GM18519 (cell line): ENCODE data around the gene GFOD1.
A peak's percentile ranks its signal among the peaks of the same experiment; 100 is the strongest.

Experiments used
- ATAC-seq: cut with Tn5 transposase; IDR thresholded peaks from one replicate; pipeline ENCODE4 v1.9.1; 2021; ENCODE audit warnings: mild to moderate bottlenecking, moderate library complexity; ENCODE audit not compliant: unreplicated experiment, low FRiP score

The GFOD1 gene, protein sequence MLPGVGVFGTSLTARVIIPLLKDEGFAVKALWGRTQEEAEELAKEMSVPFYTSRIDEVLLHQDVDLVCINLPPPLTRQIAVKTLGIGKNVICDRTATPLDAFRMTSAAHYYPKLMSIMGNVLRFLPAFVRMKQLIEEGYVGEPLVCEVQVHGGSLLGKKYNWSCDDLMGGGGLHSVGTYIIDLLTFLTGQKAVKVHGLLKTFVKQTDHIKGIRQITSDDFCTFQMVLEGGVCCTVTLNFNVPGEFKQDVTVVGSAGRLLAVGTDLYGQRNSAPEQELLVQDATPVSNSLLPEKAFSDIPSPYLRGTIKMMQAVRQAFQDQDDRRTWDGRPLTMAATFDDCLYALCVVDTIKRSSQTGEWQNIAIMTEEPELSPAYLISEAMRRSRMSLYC

DNA sequence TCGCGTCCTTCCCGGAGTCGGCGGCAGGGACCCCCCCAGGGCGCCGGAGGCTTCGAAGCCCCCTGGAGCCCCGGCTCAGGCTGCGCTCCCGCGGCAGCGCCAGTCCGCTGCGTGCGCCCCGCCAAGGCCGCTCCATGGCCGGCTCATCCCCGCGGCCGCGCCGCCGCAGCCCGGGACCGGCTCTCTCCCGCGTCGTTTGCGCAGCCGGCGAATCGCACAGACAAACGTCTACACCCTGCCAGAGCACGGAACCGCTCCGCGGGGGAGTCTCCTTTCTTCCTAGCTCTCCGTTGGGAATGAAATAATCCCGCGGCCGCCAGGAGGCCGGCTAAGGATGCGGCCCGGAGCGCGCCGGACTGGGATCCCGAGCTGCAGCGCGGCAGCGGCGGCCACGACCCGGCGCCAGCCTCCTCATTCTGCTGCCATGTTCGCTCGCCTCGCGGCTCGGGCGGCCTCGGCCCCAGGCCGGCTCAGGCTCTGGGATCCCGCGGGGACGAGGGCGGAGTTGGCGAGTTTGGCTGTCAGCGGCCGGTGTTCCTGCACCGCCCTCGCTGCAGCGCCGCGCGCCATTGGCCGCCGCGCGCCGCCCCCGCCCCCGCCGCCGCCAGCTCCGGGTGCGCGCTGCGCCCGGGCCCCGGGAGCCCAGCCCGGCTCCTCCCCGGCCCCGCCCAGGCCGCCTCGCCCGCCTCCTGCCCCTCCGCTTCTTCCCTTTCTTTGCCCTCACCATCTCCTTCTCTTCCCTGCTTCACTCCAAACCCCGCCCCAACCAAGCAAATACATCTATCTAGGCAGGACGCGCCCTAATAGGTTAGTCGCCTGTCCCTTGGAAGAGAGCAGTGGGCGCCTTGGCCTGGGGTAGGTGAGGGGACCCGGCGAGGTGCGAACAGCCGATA lies at the start of gene GFOD1:
TSS of gene GFOD1 (minus strand) at position 479 of the 893 bp plus-strand sequence. CDS start 710 bp downstream, outside the sequence.
- ATAC-seq, result peak; percentile 74

DNA sequence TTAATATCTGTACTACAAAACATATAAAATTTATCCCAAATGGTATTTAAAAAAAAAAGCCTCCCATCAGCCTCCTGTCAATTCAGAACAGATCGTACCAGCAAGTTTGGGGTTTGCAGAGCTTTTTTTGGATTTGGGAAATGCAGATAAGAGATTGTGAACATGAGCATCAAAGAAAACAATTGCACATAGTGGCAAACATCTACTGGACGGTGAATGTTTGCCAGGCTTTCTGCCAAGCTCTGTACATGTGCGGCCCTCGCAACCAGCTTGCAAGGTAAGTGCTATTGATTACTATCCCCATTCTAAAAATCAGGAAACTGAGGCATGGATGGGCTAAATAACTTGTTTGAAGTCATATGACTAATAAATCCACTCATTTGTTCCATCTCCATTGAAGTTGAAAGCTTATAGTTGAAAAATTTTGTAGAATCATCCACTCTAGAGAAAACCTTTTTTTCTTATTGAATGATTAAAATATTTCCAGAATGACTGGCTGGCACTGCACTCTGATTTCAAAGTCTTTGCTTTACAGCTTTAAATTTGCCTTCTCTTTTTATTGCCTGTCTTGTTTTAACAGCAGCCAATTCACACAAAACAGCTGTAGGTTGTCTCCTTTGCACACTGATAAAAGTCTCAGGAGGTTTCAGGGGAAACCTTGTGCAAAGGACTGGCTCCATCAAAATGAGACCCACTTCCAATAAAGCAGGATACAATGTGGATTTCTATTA lies 49.6 kb upstream of the GFOD1 start:
- no peak for ATAC-seq

DNA sequence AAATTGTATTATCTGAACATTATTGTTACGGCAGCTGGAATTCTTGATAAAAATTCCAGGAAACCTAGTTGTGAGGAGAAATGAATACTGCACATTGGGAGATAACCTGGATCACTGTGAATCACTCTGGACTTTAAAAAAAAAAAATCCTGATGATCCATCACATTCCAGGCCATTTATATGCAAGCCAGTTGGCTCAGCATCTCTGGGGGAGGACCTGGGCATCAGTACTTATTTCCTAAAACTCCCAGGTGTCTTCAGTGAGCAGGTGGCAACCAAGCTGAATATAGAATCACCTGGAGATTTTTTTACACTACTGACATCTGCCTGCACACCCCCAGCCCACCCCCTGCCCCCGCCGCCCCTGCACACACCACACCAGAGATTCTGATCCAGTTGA lies 47.9 kb upstream of the GFOD1 start:
- ATAC-seq, result no peak

DNA sequence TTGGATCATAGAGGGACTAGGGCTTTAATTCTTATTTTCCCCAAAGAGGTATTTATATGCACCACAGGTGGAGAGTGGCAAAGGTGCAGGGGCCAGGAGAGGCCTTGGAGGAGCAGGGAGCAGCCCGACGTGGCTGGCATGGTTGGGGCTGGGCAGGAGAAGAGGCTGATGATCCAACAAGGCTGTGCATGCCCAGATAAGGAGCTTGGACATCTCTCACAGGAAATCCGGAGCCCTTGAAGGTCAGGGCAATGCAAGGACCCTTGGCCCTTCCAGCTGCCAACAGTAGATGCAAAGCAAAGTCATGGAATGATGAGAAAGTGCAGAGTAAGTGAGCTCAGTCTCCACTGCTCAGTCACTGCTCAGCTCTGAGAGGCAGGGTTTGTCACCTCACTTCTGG lies 47.1 kb upstream of the GFOD1 start:
- ATAC-seq, result no peak

DNA sequence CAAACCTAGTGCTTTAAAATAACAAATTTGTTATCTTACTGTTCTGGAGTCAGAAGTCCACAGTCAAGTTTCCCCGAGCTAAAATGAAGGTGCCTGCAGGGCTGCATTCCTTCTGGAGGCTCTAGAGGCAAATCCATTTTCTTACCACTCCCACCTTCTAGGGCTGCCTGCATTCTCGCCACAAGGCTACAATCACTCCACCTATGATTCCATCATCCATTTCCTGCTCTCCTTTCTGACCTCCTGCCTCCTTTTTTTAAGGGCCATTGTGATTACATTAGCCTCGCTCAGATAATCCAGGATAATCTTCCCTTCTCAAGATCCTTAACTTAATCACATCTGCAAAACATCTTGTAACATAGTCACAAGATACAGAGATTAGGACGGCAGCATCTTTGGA lies 44.6 kb upstream of the GFOD1 start:
- no peak for ATAC-seq

DNA sequence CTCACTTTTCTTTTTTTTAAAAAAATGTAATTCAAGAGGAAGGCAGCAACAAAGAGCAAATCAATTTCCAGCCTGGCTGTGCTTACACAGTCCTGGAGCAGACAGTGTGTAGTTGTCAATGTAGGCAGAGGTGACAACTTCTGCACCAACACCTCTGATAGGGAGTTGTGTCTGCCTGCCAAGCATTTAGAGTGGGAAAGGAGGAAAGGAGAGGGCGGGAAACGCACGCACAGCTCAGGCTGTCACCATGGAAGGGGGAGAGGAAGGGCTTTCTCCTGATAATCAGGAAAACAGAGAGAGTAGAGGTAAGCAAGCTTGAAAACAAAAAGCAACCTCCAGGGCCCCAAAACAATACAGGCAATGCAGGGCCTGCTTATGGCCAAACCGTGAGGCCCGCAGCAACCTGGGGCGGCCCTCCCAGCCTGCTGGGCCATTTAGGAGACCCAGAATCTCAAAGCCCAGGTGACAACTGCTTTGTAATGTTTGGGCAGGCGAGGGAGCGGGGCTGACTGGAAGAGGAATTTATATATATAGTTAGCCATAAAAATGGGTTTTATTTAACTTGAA lies 41.5 kb upstream of the GFOD1 start:
- no peak for ATAC-seq

DNA sequence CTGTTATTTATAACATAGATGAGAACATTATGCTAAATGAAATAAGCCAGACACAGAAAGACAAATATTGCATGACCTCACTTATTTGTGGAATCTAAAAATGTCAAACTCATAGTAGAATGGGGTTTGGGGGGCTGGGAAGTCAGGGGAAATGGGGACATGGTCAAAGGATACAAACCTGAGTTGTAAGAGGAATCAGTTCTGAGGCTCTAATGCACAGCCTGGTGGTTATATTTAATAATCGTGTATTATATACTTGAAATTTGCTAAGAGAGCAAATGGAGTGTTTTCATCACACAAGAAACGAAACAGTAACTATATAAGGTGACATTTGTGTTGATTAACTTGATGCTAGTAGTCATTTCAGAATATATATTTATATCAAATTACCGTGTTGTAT lies 40.8 kb upstream of the GFOD1 start:
- ATAC-seq, result no peak

DNA sequence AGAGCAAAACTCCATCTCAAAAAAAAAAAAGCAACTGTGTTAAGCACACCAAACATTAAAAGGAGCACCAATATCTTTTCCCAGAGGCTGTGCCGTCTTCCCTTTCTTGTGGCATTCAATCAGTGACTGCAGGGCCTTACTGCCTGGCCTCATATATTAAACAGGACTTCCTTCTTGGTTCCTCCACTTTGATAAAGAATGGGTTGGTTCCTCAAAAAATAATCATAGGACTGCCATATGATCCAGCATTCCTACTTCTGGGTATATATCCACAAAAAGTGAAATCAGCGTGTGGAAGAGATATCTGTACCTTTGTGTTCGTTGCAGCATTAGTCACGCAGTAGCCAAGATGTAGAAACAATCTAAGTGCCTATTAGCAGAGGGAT lies 40.3 kb upstream of the GFOD1 start:
- no peak for ATAC-seq

DNA sequence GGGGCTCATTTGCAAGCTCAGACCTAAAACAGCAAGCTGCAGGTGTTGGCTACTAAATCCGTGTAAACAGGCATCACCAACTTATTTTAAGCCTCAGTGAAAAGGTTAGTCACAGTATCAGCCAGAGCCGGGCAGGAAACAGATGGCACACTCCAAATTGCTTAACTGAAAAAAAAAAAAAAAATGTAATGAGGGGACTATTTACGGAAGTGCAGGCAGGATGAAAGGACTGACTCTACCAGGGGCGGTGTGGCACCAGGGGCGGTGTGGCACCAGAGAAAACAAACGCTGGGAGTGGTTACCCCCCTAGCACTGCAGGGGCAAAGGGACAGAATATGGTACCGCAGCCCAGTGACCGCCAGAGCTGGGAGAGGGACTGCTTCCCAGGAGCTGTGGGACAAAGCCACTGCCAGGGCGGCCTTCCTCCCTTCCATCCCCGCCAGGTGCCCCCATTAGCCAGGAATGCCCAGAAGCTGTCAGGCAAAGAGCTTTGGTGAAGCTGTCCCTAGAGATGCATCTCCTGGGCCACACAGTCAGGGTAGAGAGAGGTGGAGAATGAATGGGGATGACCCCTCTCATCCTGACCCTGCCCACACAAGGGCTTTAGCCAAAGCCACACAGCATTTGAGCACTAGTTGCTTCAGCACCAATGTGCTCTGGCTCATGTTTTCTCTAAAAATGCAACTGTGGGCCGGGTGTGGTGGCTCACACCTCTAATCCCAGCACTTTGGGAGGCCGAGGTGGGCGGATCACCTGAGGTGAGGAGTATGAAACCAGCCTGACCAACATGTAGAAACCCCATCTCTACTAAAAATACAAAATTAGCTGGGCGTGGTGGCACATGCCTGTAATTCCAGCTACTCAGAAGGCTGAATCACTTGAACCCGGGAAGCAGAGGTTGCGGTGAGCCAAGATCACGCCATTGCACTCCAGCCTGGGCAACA lies 39.6 kb upstream of the GFOD1 start:
- ATAC-seq, result peak; percentile 58

DNA sequence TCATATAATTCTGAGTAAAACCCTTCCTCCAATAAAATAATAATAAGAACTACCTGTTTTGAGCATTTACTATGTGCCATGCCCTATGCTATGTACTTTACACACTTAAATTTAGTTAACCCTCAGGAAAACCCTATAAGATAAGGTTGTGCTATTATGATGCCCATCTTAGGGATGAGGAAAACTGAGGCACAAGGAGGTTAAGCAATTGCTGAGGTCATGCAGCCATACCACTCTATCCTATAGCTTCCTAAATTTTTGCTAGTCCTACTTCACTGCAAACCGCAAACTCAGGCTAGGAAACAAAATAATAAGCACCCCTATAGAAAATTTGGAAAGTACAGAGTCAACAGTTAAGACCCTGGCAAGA lies 38.9 kb upstream of the GFOD1 start:
- no peak for ATAC-seq

DNA sequence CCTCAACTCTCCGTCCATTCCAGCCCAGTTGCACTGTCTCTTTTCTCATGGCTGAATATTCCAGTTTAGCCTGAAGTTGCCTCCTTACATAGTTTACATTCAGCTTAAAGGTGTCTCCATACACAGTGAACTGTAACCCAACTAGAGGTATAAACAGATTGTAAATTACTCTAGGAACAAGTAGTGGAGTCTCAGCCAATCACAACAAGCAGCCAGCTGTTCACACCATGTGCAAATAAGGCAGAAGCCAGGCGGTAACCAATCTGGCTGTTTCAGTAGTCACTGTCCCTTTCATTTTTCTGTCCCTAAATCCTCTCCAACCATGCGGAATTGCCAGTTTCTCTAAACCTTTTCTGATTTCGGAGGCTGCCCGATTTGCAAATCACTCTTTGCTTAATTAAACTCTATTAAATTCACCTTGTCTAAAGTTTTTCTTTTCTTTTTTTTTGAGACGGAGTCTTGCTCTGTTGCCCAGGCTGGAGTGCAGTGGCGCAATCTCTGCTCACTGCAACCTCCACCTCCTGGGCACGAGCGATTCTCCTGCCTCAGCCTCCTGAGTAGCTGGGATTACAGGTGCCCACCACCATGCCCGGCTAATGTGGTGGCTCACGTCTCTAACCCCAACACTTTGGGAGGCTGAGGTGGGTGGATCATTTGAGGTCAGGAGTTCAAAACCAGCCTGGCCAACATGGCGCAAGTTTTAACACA lies 37.6 kb upstream of the GFOD1 start:
- no peak for ATAC-seq

DNA sequence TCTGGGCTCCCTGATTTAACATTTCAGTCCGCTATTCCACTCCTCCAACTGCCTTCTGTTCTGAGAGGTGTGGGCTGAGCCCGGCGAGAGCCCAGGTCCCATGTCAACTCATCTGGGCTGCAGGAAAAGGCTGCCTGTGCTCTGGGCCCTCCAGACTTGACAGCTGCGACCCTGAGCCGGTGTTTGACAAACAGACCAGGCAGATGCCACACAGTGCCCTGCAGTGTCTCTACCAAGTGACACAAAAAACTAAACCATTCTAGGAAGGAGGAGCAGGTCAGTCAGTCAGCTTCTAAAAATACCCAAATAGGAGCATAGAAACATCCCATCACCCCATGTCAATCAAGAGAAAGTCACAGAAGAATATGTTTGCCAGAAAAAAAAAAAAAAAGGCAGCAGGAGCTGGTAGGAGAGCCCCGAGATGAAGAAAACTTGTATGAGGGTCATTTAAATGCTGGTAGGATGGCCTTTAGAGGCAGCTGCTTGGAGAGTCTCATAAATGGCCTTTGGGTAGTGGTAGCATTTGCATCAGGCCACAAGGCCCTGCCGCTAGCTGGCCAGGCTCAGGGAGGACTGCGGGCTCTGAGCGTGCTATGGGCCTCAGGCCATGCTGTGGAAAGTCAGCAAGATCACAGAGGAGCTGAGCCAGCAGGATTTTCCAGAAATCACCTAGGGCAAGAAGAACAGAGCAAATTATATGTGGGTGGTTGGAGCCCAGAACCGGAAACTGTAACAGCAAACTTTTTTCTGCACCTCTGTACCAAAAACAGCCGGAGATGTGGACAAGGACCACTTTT lies 36.6 kb upstream of the GFOD1 start:
- no peak for ATAC-seq

DNA sequence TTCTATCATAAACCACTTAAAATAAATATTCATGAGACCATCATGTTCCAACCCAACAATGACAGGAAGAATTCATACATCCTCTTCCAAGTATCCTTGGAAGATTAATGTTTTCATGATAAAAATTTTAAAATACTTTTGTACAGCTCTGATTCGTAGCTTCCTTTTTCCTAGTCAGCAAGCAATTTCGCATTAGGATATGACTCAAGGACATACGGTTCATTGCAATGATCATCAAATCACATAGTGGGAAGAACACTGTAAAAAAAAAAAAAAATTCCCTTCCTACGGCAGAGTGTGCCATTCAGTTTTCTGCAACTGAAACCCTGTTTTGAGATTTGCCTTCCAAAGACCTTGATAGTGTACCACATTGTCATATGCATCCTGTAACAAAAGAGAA lies 35.3 kb upstream of the GFOD1 start:
- no peak for ATAC-seq

DNA sequence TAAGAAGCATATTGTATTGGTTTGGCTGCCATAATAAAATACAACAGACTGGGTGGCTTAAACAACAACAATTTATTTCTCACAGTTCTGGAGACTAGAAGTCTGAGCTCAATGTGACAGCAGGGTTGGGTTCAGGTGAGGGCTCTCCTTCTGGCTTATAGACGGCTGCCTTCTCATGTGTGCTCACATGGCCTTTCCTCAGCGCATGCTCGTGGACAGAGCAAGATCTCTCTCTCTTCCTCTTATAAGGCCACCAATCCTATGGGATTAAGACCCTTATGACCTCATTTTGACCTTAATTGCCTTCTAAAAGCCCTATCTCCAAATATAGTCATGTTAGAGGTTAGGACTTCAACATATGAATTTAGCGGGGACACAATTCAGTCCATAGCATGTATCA lies 32.4 kb upstream of the GFOD1 start:
- no peak for ATAC-seq

DNA sequence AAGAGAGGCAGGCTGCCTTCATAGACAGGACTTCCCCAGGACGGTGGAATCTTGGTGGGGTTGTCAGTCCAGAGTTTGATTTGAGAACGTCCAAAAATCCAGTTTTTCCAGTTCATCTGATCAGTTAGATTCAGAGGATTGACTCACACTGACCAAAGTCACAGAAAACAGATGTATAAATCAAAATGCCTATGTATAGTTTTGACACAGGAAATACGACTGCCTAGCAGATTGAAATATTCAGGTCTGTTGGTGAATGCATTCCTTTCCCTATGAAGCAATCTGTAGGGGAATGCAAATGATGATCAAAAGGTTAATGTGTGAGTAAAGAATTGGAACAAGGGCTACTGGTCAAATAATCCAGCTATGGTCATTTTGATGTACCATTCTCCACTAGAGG lies 29.7 kb upstream of the GFOD1 start:
- no peak for ATAC-seq

DNA sequence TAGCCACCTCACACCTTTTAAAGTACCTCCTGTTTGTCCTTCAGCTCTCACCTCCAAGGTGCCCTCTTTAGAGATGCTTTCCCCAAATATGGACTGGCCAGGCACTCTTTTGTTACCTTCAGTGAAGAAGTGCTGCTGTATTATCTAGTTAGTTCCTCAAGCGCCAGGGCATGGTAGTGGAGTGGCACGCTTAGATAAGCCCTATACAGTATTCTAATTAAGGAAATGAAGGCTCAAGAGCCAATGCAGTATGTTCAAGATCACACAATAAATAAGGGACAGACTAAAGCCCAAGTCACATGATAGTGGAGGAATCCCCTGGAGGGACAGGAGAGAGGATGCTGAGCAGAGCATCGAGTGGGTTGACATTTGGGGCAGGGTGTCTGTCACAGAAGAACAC lies 28.5 kb upstream of the GFOD1 start:
- ATAC-seq, result no peak

DNA sequence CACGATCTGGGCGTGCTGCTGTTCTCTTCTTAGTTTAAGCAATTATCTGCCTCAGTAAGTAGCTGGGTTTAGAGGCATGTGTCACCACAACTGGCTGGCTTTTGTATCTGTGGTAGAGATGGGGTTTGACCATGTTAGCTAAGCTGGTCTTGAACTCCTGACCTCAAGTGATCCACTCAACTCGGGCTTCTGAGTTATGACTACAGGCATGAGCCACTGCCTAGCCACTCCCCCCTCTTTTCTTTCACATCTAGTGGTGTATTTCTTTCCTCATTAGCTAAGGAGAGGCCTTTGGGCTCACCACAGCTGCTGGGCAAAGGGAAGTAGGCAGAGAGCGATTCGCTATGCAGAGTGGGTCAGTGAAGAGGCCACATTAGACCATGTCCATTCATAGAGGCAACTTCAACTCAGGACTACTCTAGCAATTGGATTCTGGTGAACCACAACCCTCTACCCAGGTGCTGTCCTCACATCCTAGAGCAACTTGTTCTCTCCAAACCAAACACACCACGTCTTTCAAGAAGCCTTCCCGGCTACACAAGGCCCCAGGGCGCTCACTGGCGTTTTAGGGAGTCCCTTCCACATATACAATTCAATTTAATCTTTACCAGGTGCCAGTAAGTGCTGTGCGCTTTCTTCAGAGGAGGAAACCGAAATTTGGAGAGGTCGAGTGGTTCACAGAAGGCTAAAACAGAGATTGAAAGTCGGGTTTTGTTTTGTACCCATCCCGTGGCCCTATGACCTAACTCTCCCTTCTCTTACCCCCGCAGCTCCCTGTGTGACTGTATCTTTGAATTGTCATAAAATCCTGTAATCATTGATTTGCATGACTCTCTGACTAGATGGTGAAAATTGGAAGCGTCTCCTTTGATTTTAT lies 26.5 kb upstream of the GFOD1 start:
- no peak for ATAC-seq
